NCI-H2196 (cell line): ENCODE measurements around the gene MT1E.
A peak's percentile ranks its signal among the peaks of the same experiment; 100 is the strongest.
"Not testable (repeated sequence)": the region's sequence is repeated elsewhere in the genome, so short reads cannot be mapped to it uniquely, and the experiment has no call there.

ENCODE experiments used
- DNase-seq: peaks from one replicate; lab custom pipeline; 2025; ENCODE audit not compliant: unreplicated experiment; lab: John Stamatoyannopoulos, UW

The MT1E gene

GRCh38 chr16:56606476-56607108, 19.0 kb upstream of the MT1E start:
- DNase-seq = peak; percentile 57

GRCh38 chr16:56607109-56607618, 18.4 kb upstream of the MT1E start:
- DNase-seq = peak; percentile 22

- DNase-seq = no peak
Measured at GRCh38 chr16:56607675-56608042, 17.9 kb upstream of the MT1E start.

- DNase-seq = peak; percentile 83
Measured at GRCh38 chr16:56608043-56608875, 17.3 kb upstream of the MT1E start, which contains the start of gene MT2A. TSS of gene MT2A (plus strand) at chr16:56608584. CDS start at chr16:56608656, 72 bp downstream.

- DNase-seq = no peak
Measured at GRCh38 chr16:56608876-56609462, 16.6 kb upstream of the MT1E start.

- peak; percentile 18 for DNase-seq
Measured at GRCh38 chr16:56609463-56609921, 16.1 kb upstream of the MT1E start.

GRCh38 chr16:56610017-56610608, 15.5 kb upstream of the MT1E start:
- peak; percentile 10 for DNase-seq

- no peak for DNase-seq
Measured at GRCh38 chr16:56610609-56611111, 14.9 kb upstream of the MT1E start.

- peak; percentile 5 for DNase-seq
Measured at GRCh38 chr16:56611281-56611833, 14.2 kb upstream of the MT1E start.

GRCh38 chr16:56613706-56614105, 11.9 kb upstream of the MT1E start:
- DNase-seq = no peak

GRCh38 chr16:56614549-56614991, 11.0 kb upstream of the MT1E start:
- no peak for DNase-seq

- no peak for DNase-seq
Measured at GRCh38 chr16:56615353-56615752, 10.2 kb upstream of the MT1E start.

- no peak for DNase-seq
Measured at GRCh38 chr16:56616608-56617211, 8.9 kb upstream of the MT1E start.

GRCh38 chr16:56617212-56618085, 8.1 kb upstream of the MT1E start:
- no peak for DNase-seq

- no peak for DNase-seq
Measured at GRCh38 chr16:56618138-56618537, 7.4 kb upstream of the MT1E start.

GRCh38 chr16:56620339-56620897, 5.2 kb upstream of the MT1E start:
- no peak for DNase-seq

- not testable (repeated sequence) for DNase-seq
Measured at GRCh38 chr16:56621665-56622445, 3.7 kb upstream of the MT1E start.

- DNase-seq = not testable (repeated sequence)
Measured at GRCh38 chr16:56623184-56623583, 2.4 kb upstream of the MT1E start.
